Osteoblast (primary cell): Measurements from ENCODE around the gene OR5B17. TPM values are rescaled to one million over a fixed set of nuclear protein-coding genes. Genes with fewer than 3 reads are reported as not detected.
A peak's percentile ranks its signal among the peaks of the same experiment; 100 is the strongest.

Source experiments
- DNase-seq: peaks from one replicate; pipeline ENCODE4 v3.0.0; 2011; ENCODE audit warnings: low spot score, mixed read lengths; ENCODE audit not compliant: insufficient read length; ENCODE audit errors: missing footprints
- H2AFZ ChIP-seq: 2 replicates; pipeline ENCODE4 v1.6.0; 2011; ENCODE audit warnings: mild to moderate bottlenecking, low read length
- H3K27ac ChIP-seq: 2 replicates; pipeline ENCODE4 v1.5.1; 2011; ENCODE audit warnings: mild to moderate bottlenecking, low read depth, low read length, moderate library complexity
- H3K27me3 ChIP-seq: 2 replicates; pipeline ENCODE4 v1.6.0; 2012; ENCODE audit warnings: mild to moderate bottlenecking, control low read depth, inconsistent platforms, low read length, moderate library complexity; ENCODE audit not compliant: insufficient read depth
- H3K36me3 ChIP-seq: 2 replicates; pipeline ENCODE4 v1.5.1; 2011; ENCODE audit warnings: mild to moderate bottlenecking, low read length, control low read depth, moderate library complexity; ENCODE audit not compliant: insufficient read depth
- H3K4me1 ChIP-seq: 2 replicates; pipeline ENCODE4 v1.5.1; 2011; ENCODE audit warnings: mild to moderate bottlenecking, low read length, control low read depth, moderate library complexity; ENCODE audit not compliant: insufficient read depth
- H3K4me2 ChIP-seq: 2 replicates; pipeline ENCODE4 v1.6.0; 2011; ENCODE audit warnings: mild to moderate bottlenecking, low read length; ENCODE audit not compliant: insufficient read depth
- H3K4me3 ChIP-seq: fragments of 200-600 bp; sonication (generic); 3 replicates; pipeline ENCODE4 v1.5.1; 2012; ENCODE audit warnings: mild to moderate bottlenecking, low read length, inconsistent platforms; ENCODE audit not compliant: insufficient read depth
- H3K79me2 ChIP-seq: 2 replicates; pipeline ENCODE4 v1.6.0; 2012; ENCODE audit warnings: mild to moderate bottlenecking, low read length, control low read depth, inconsistent platforms; ENCODE audit not compliant: insufficient read depth
- H3K9me3 ChIP-seq: 2 replicates; pipeline ENCODE4 v1.5.1; 2011; ENCODE audit warnings: low read depth, low read length, control low read depth
- H4K20me1 ChIP-seq: 2 replicates; pipeline ENCODE4 v1.6.0; 2012; ENCODE audit warnings: mild to moderate bottlenecking, low read length, control low read depth; ENCODE audit not compliant: insufficient read depth
- CTCF ChIP-seq: IDR thresholded peaks from 2 replicates; pipeline ENCODE4 v1.5.1; 2011; ENCODE audit warnings: mild to moderate bottlenecking, low read depth, low read length, moderate library complexity; ENCODE audit errors: extremely low read depth
- total RNA-seq: library from RNA; depleted of rRNA; stranded (reverse); fragments of >200 nt; gene quantifications from 2 replicates; pipeline ENCODE4 v1.2.3, GENCODE V29; 2012

Gene OR5B17
- total RNA-seq, 1 donor, result not detected

GRCh38 chr11:58354727-58355126 lies 4.1 kb downstream of the OR5B17 start:
- no peaks in the 10 kb centered on the region for H3K9me3 ChIP-seq

GRCh38 chr11:58345204-58345603 lies 13.7 kb downstream of the OR5B17 start:
- no peaks in the 10 kb centered on the region for H4K20me1 ChIP-seq
- no peak overlapping the region for H3K4me2 ChIP-seq
- no peak for TF ChIP-seq CTCF
- H3K4me3 ChIP-seq, result no peak overlapping the region
- no peaks in the 10 kb centered on the region for H3K36me3 ChIP-seq
- no peaks in the 10 kb centered on the region for H3K4me1 ChIP-seq
- H3K27ac ChIP-seq, result no peak overlapping the region
- H3K9me3 ChIP-seq, result no peaks in the 10 kb centered on the region
- H3K27me3 ChIP-seq, result no peaks in the 10 kb centered on the region
- DNase-seq, result no peak
- no peaks in the 10 kb centered on the region for H3K79me2 ChIP-seq
- H2AFZ ChIP-seq, result peak overlapping the region; percentile 16

More at GRCh38 chr11:58354727-58355126, 4.1 kb downstream of the OR5B17 start:
- Histone ChIP-seq H3K79me2 (no peaks in the 10 kb centered on the region), H3K4me1 (no peaks in the 10 kb centered on the region), H2AFZ (no peak overlapping the region), H3K27me3 (no peaks in the 10 kb centered on the region), H3K4me2 (no peak overlapping the region), H4K20me1 (no peaks in the 10 kb centered on the region), H3K36me3 (no peaks in the 10 kb centered on the region), H3K4me3 (no peak overlapping the region), H3K27ac (no peak overlapping the region)
- no peak for TF ChIP-seq CTCF
- no peak for DNase-seq

GRCh38 chr11:58334708-58335107 lies 24.2 kb downstream of the OR5B17 start:
- Histone ChIP-seq H3K79me2 (no peaks in the 10 kb centered on the region), H3K36me3 (no peaks in the 10 kb centered on the region), H3K4me3 (no peak overlapping the region), H3K27me3 (no peaks in the 10 kb centered on the region), H3K27ac (peak overlapping the region; percentile 76), H3K9me3 (no peaks in the 10 kb centered on the region), H4K20me1 (no peaks in the 10 kb centered on the region), H3K4me2 (peak overlapping the region; percentile 63), H2AFZ (peak overlapping the region; percentile 61), H3K4me1 (peaks cover 18% of the 10 kb centered on the region)
- no peak for TF ChIP-seq CTCF
- DNase-seq, result peak; percentile 83

GRCh38 chr11:58330861-58331260 lies 28.0 kb downstream of the OR5B17 start:
- Histone ChIP-seq H3K27ac (peak overlapping the region; percentile 9), H3K9me3 (no peaks in the 10 kb centered on the region), H4K20me1 (no peaks in the 10 kb centered on the region), H3K36me3 (no peaks in the 10 kb centered on the region), H3K27me3 (no peaks in the 10 kb centered on the region), H3K4me1 (peaks cover 18% of the 10 kb centered on the region), H3K79me2 (no peaks in the 10 kb centered on the region), H3K4me3 (no peak overlapping the region), H2AFZ (no peak overlapping the region), H3K4me2 (peak overlapping the region; percentile 26)
- peak; percentile 50 for DNase-seq
- TF ChIP-seq CTCF, result no peak
